Suprapubic skin (tissue), 4 donors: ENCODE measurements around the gene TBX4. TPM values are rescaled to one million over a fixed set of nuclear protein-coding genes. Genes with fewer than 3 reads are reported as not detected.

ENCODE experiments used
- DNase-seq, 2 donors: peaks; one replicate each; pipeline ENCODE4 v3.0.0-alpha.2; 2019; ENCODE audit warnings: low spot score in 2 of 2
- H3K27ac ChIP-seq: fragments of 200-600 bp; sonication (generic); one replicate; pipeline ENCODE4 v1.5.1; 2019
- H3K27me3 ChIP-seq: fragments of 200-600 bp; sonication (generic); one replicate; pipeline ENCODE4 v1.5.1; 2019
- H3K36me3 ChIP-seq: fragments of 200-600 bp; sonication (generic); one replicate; pipeline ENCODE4 v1.5.1; 2019
- H3K4me1 ChIP-seq: fragments of 200-600 bp; sonication (generic); one replicate; pipeline ENCODE4 v1.5.1; 2019
- H3K4me3 ChIP-seq: fragments of 200-600 bp; sonication (generic); one replicate; pipeline ENCODE4 v1.5.1; 2019; ENCODE audit warnings: mild to moderate bottlenecking
- H3K9me3 ChIP-seq: fragments of 200-600 bp; sonication (generic); one replicate; pipeline ENCODE4 v1.5.1; 2019
- CTCF ChIP-seq, 2 donors: fragments of 200-600 bp in 1 of 2; fragments of 450-650 bp in 1 of 2; sonication (generic) in 1 of 2; IDR thresholded peaks; one replicate each; pipeline ENCODE4 v1.5.1; 2016 to 2019; ENCODE audit warnings: antibody characterized with exemption in 2 of 2, mild to moderate bottlenecking in 1 of 2, moderate library complexity in 1 of 2
- EP300 ChIP-seq: sonication (generic); formaldehyde crosslinking; IDR thresholded peaks from one replicate; pipeline ENCODE4 v1.6.1; 2017; ENCODE audit warnings: antibody characterized with exemption
- POLR2A ChIP-seq, 2 donors: fragments of 450-650 bp; IDR thresholded peaks; one replicate each; pipeline ENCODE4 v1.6.1; 2017; ENCODE audit warnings: antibody characterized with exemption in 2 of 2, mild to moderate bottlenecking in 2 of 2, moderate library complexity in 2 of 2
- POLR2AphosphoS5 ChIP-seq, 3 donors: sonication (generic); formaldehyde crosslinking; IDR thresholded peaks; one replicate each; pipeline ENCODE4 v1.6.1; 2017; ENCODE audit warnings: antibody characterized with exemption in 3 of 3
- WGBS: methylation state at CpG from one replicate; pipeline ENCODE4 v1.1.5; 2018; 5-methylcytosine and 5-hydroxymethylcytosine counted together
- total RNA-seq, 4 donors: library from RNA; depleted of rRNA; stranded (reverse); fragments of >200 nt; gene quantifications; one replicate each; pipeline ENCODE4 v1.1.0, GENCODE V29; 2016

TBX4 gene
- total RNA-seq, 4 donors from 2014 or later = 0.30 to 0.56 TPM; not detected in 2

- no peaks in the 10 kb centered on the region for H3K27me3 ChIP-seq
- H3K4me3 ChIP-seq = no peak overlapping the region
- no peaks in the 10 kb centered on the region for H3K36me3 ChIP-seq
- no peaks in the 10 kb centered on the region for H3K9me3 ChIP-seq
- H3K27ac ChIP-seq = no peak overlapping the region
- no peak for DNase-seq
- no peak for TF ChIP-seq EP300
- no peak for TF ChIP-seq POLR2A (IDR thresholded peaks at IDR 0.05)
- no peak for TF ChIP-seq CTCF (IDR thresholded peaks at IDR 0.05)
- no peak for TF ChIP-seq POLR2AphosphoS5 (IDR thresholded peaks at IDR 0.05)
- WGBS = 97% methylated on average over 3 of the region's 3 CpGs
- H3K4me1 ChIP-seq = no peaks in the 10 kb centered on the region
These were observed 47.4 kb downstream of the TBX4 start for GRCh38 chr17:61499632-61500031.

DNA sequence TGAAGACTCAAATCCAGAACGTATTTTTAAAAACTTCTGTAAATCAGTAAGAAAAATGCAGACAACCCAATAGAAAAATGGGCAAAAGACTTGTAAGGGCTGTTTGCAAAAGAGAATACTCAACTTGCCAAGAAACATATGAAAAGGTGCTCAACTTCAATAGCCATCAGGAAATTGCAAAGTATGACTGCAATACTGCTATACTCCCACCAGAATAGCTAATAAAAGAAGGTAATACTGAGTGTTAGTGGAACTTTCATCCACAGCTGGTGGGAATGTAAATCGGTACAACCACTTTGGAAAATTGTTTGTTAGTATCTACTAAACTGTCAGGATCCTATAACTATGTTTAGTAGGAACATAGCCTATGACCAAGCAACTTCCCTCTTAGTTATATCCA lies 48.1 kb downstream of the TBX4 start:
- H3K9me3 ChIP-seq = no peaks in the 10 kb centered on the region
- TF ChIP-seq POLR2AphosphoS5 (IDR thresholded peaks at IDR 0.05) (no peak), POLR2A (IDR thresholded peaks at IDR 0.05) (no peak), CTCF (IDR thresholded peaks at IDR 0.05) (no peak), EP300 (no peak)
- H3K4me1 ChIP-seq = no peaks in the 10 kb centered on the region
- H3K36me3 ChIP-seq = no peaks in the 10 kb centered on the region
- H3K4me3 ChIP-seq = no peak overlapping the region
- DNase-seq = no peak
- H3K27ac ChIP-seq = no peak overlapping the region
- 82% methylated on average over 2 of the region's 2 CpGs for WGBS
- no peaks in the 10 kb centered on the region for H3K27me3 ChIP-seq

DNA sequence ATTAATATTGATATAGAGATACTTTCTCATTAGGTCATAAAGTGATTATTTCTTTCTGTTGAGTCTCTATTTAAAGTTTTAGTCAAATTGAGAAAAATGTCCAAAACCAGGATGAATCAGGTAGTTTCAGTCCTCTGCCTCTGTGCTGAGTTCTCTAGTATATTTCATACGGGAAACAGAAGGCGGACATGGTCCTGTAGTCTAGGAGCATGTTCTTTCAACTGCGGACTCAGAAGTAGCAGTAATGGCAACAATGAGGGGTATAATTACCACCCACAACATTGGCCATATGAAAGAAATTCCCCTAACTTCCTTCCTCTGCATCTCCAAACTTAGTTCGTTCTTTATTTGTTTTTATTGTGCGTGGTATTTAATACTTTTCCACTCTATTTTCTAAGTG lies 50.1 kb downstream of the TBX4 start:
- Histone ChIP-seq H3K27ac (no peak overlapping the region), H3K4me1 (no peaks in the 10 kb centered on the region), H3K4me3 (no peak overlapping the region), H3K9me3 (no peaks in the 10 kb centered on the region), H3K36me3 (no peaks in the 10 kb centered on the region), H3K27me3 (no peaks in the 10 kb centered on the region)
- TF ChIP-seq EP300 = no peak
- TF ChIP-seq POLR2A (IDR thresholded peaks at IDR 0.05) = no peak
- no peak for TF ChIP-seq CTCF (IDR thresholded peaks at IDR 0.05)
- DNase-seq = no peak
- 86% methylated on average over 5 of the region's 5 CpGs for WGBS

- no peaks in the 10 kb centered on the region for H3K27me3 ChIP-seq
- TF ChIP-seq POLR2A (IDR thresholded peaks at IDR 0.05) (no peak), POLR2AphosphoS5 (IDR thresholded peaks at IDR 0.05) (no peak), CTCF (IDR thresholded peaks at IDR 0.05) (no peak), EP300 (no peak)
- no peaks in the 10 kb centered on the region for H3K36me3 ChIP-seq
- no peak overlapping the region for H3K4me3 ChIP-seq
- H3K27ac ChIP-seq = no peak overlapping the region
- no peaks in the 10 kb centered on the region for H3K9me3 ChIP-seq
- no peak for DNase-seq
- 64% methylated on average over 3 of the region's 3 CpGs for WGBS
- no peaks in the 10 kb centered on the region for H3K4me1 ChIP-seq
These were observed 51.7 kb downstream of the TBX4 start for GRCh38 chr17:61503961-61504360.

DNA sequence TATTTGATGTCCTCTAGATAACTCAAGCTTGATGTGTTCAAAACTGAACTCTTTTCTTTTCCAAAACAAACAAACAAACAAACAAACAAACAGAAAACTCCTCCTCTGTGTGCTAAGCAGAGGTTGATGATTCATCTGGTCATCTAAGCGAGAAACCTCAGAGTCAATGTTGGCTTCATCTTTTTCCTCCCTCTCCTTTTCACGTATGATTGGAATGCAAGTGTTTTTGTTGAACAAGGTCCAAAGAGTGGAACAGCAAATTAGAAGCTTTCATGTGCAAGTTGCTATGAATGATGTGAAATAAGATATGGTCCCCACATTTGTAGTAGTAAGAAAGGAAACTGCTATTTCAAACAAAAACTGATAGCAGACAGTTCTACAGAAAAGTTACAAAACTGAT lies 52.5 kb downstream of the TBX4 start:
- H3K4me1 ChIP-seq = no peaks in the 10 kb centered on the region
- WGBS = 18% methylated on average over 2 of the region's 2 CpGs
- H3K36me3 ChIP-seq = no peaks in the 10 kb centered on the region
- no peak overlapping the region for H3K4me3 ChIP-seq
- no peaks in the 10 kb centered on the region for H3K9me3 ChIP-seq
- DNase-seq = no peak
- no peaks in the 10 kb centered on the region for H3K27me3 ChIP-seq
- H3K27ac ChIP-seq = no peak overlapping the region
- TF ChIP-seq EP300 = no peak
- TF ChIP-seq CTCF (IDR thresholded peaks at IDR 0.05) = no peak
- TF ChIP-seq POLR2A (IDR thresholded peaks at IDR 0.05) = no peak
- no peak for TF ChIP-seq POLR2AphosphoS5 (IDR thresholded peaks at IDR 0.05)
